MG63 (cell line): ENCODE measurements around the gene MVP. TPM values are rescaled to one million over a fixed set of nuclear protein-coding genes. Genes with fewer than 3 reads are reported as not detected.
"Not testable (repeated sequence)": the region's sequence is repeated elsewhere in the genome, so short reads cannot be mapped to it uniquely, and the experiment has no call there.

Experiments used
- DNase-seq: peaks from one replicate; pipeline ENCODE4 v3.0.0-alpha.2; 2020
- H3K27me3 ChIP-seq: fragments of 250-450 bp; sonication (Bioruptor Pico); 2 replicates; pipeline ENCODE4 v1.5.1; 2020; ENCODE audit warnings: mild to moderate bottlenecking, moderate library complexity
- H3K36me3 ChIP-seq: fragments of 250-450 bp; sonication (Bioruptor Pico); 2 replicates; pipeline ENCODE4 v1.5.1; 2020; ENCODE audit warnings: mild to moderate bottlenecking, moderate library complexity
- H3K4me3 ChIP-seq: fragments of 250-450 bp; sonication (Bioruptor Pico); 2 replicates; pipeline ENCODE4 v1.5.1; 2020; ENCODE audit warnings: mild to moderate bottlenecking, moderate library complexity
- H3K9me3 ChIP-seq: fragments of 250-450 bp; sonication (Bioruptor Pico); 2 replicates; pipeline ENCODE4 v1.5.1; 2020; ENCODE audit warnings: mild to moderate bottlenecking, moderate library complexity
- total RNA-seq: library from RNA; depleted of rRNA; stranded (reverse); fragments of >200 nt; shearing (Covaris generic); gene quantifications from 2 replicates; pipeline ENCODE4 v1.2.3, GENCODE V29; 2014; ENCODE audit warnings: low replicate concordance

MVP gene
- total RNA-seq, 1 experiment from 2014 or later: 147 TPM

GRCh38 chr16:29793153-29793552 lies 27.1 kb upstream of the MVP start:
- peaks cover 54% of the 10 kb centered on the region for H3K36me3 ChIP-seq
- not testable (repeated sequence) for H3K9me3 ChIP-seq, H3K4me3 ChIP-seq, H3K27me3 ChIP-seq, DNase-seq

- peaks cover 65% of the 10 kb centered on the region for H3K36me3 ChIP-seq
- H3K27me3 ChIP-seq: no peaks in the 10 kb centered on the region
- no peak for DNase-seq
- no peak overlapping the region for H3K4me3 ChIP-seq
- H3K9me3 ChIP-seq: no peaks in the 10 kb centered on the region
These were observed 26.0 kb upstream of the MVP start for GRCh38 chr16:29794231-29794710.

- Histone ChIP-seq H3K36me3 (peaks cover 65% of the 10 kb centered on the region), H3K4me3 (no peak overlapping the region), H3K27me3 (no peaks in the 10 kb centered on the region), H3K9me3 (no peaks in the 10 kb centered on the region)
- DNase-seq: no peak
These were observed 17.8 kb upstream of the MVP start for GRCh38 chr16:29802416-29802935.

- DNase-seq: no peak
- peak overlapping the region; percentile 70 for H3K4me3 ChIP-seq
- H3K36me3 ChIP-seq: peaks cover 65% of the 10 kb centered on the region
- no peaks in the 10 kb centered on the region for H3K9me3 ChIP-seq
- H3K27me3 ChIP-seq: no peaks in the 10 kb centered on the region
These were observed 16.2 kb upstream of the MVP start for GRCh38 chr16:29804020-29804419.

GRCh38 chr16:29804455-29805231 lies 15.6 kb upstream of the MVP start:
- Histone ChIP-seq H3K27me3 (no peaks in the 10 kb centered on the region), H3K36me3 (peaks cover 64% of the 10 kb centered on the region), H3K9me3 (no peaks in the 10 kb centered on the region), H3K4me3 (peak overlapping the region; percentile 70)
- peak; percentile 91 for DNase-seq

DNA sequence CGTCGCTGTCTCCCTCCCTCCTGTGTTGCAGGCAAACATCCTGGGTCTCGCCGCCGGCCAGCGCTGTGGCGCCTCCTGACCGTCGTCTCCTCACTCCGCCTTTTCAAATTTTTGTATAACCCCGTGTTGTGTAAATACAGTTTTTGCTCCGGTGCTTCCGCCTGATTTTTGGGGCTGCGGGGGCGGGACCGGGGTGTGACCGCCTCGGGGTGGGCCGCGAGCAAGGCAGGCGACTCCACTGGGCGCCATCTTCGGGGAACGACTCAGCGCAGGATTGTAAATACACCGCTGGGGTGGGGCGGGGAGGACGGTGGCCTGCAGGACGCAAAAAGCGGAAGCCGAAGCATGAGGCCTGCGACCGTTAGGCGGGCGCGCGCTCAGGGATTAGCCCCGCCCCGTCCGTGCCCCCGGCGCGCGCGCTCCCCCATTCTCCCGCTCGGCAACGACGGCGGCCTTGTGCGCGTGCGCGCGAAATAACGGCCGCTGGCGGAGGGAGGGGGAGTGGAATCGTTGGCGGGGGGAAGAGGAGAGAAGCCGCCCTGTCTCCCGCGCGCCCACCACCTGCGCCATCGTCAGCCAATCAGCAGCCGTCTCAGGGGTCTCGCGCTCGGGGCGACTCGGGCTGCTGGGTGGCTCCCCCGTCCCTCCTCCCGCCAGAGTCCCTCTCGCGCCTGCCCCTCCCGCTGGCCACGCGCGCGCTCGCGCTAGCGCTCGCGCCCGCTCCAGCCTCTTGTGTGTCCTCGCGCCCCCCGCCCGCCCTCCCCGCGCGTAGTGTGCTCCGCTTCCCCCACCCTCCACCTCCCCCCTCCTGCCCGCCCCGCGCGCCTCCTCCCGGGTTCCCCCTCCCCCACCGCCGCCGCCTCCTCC lies 14.8 kb upstream of the MVP start:
- peaks cover 64% of the 10 kb centered on the region for H3K36me3 ChIP-seq
- peak; percentile 99 for DNase-seq
- H3K9me3 ChIP-seq: no peaks in the 10 kb centered on the region
- H3K27me3 ChIP-seq: no peaks in the 10 kb centered on the region
- H3K4me3 ChIP-seq: peak overlapping the region; percentile 70

DNA sequence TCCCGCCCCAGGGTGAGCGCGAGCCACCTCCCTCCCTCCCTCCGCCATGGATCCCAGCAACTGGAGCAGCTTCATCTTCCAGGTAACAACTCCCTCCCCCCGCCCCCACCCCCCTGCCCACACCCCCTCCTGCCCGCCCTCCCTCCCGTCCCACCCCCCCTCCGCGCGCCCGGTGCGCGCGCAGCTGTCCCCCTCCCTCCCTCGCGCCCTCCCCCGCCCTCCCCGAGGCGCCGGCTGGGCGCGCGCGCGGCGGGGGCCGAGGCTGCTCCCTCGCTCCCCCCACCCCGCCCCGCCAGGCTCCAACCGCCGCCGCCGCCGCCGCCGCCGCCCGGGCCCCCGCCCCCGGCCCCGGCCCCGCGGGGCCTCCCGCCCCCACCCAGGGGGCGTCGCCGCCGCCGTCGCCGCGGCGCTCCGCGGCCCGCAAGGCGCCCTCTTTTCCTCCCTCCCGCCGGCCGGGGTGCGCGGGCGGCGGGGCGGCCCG lies 14.1 kb upstream of the MVP start, which contains the start of gene MAZ:
Gene MAZ, plus strand, starts transcription at position 431 of the 481 bp plus-strand sequence. CDS start 173 bp downstream, outside the sequence.
- no peaks in the 10 kb centered on the region for H3K9me3 ChIP-seq
- no peaks in the 10 kb centered on the region for H3K27me3 ChIP-seq
- peaks cover 61% of the 10 kb centered on the region for H3K36me3 ChIP-seq
- H3K4me3 ChIP-seq: peak within 1 kb of the TSS; percentile 72
- peak; percentile 97 for DNase-seq

DNA sequence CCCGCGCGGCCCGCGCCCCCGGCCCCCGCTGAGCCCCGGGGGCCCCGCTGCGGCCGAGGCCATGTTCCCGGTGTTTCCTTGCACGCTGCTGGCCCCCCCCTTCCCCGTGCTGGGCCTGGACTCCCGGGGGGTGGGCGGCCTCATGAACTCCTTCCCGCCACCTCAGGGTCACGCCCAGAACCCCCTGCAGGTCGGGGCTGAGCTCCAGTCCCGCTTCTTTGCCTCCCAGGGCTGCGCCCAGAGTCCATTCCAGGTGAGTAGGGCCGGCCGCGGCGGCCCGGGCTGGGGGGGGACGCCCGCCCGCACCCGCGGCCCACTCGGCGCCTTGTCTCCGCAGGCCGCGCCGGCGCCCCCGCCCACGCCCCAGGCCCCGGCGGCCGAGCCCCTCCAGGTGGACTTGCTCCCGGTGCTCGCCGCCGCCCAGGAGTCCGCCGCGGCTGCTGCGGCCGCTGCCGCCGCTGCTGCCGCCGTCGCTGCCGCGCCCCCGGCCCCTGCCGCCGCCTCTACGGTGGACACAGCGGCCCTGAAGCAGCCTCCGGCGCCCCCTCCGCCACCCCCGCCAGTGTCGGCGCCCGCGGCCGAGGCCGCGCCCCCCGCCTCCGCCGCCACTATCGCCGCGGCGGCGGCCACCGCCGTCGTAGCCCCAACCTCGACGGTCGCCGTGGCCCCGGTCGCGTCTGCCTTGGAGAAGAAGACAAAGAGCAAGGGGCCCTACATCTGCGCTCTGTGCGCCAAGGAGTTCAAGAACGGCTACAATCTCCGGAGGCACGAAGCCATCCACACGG lies 13.4 kb upstream of the MVP start:
- H3K36me3 ChIP-seq: peaks cover 54% of the 10 kb centered on the region
- DNase-seq: peak; percentile 96

DNA sequence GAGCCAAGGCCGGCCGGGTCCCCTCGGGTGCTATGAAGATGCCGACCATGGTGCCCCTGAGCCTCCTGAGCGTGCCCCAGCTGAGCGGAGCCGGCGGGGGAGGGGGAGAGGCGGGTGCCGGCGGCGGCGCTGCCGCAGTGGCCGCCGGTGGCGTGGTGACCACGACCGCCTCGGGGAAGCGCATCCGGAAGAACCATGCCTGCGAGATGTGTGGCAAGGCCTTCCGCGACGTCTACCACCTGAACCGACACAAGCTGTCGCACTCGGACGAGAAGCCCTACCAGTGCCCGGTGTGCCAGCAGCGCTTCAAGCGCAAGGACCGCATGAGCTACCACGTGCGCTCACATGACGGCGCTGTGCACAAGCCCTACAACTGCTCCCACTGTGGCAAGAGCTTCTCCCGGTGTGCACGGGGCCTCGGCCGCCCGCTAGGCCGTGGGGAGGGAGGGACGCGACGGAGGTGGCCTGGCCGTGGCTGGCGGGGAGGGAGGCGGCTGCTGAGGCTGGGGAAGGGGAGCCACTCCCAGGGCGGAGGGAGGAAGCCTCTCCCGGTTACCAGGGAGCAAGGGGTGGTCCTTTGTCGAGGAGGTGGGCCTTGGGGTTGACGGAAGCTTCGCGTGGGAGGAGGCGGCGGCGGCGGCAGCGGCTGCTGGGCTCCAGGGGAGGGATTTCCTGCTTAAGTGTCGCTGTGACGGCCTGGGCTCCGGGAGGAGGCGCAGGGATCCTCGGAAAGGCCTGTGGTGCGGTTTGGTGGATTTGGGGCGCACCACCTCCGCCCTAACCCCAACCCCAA lies 12.6 kb upstream of the MVP start:
- Histone ChIP-seq H3K27me3 (no peaks in the 10 kb centered on the region), H3K4me3 (peak overlapping the region; percentile 72), H3K36me3 (peaks cover 49% of the 10 kb centered on the region), H3K9me3 (no peaks in the 10 kb centered on the region)
- DNase-seq: peak; percentile 96

More for the DNA sequence above, 13.4 kb upstream of the MVP start:
- Histone ChIP-seq H3K4me3 (peak overlapping the region; percentile 72), H3K9me3 (no peaks in the 10 kb centered on the region), H3K27me3 (no peaks in the 10 kb centered on the region)

DNA sequence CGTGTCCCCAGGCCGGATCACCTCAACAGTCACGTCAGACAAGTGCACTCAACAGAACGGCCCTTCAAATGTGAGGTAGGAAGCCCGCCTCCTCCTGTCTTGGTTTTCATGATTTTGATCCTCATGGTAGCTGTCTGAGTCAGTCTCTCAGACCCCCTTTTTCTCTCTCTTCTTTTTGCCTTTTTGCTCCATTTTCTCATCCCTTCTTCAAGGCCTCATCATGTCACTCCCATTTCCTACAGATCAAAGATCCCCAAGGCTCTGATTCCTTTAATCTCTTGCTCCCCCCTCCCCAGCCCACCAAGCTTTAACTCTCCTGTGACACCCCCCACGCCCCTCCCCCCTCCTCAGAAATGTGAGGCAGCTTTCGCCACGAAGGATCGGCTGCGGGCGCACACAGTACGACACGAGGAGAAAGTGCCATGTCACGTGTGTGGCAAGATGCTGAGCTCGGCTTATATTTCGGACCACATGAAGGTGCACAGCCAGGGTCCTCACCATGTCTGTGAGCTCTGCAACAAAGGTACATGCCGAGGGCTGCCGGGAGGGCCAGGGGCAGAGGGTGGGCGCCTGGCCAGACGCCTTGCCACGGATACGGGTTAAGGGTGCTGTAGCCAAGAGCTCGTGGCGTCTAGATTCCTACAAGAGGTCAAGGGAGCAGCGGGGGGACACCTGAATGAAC lies 11.9 kb upstream of the MVP start:
- Histone ChIP-seq H3K9me3 (no peaks in the 10 kb centered on the region), H3K4me3 (peak overlapping the region; percentile 72), H3K36me3 (peaks cover 43% of the 10 kb centered on the region), H3K27me3 (no peaks in the 10 kb centered on the region)
- no peak for DNase-seq

DNA sequence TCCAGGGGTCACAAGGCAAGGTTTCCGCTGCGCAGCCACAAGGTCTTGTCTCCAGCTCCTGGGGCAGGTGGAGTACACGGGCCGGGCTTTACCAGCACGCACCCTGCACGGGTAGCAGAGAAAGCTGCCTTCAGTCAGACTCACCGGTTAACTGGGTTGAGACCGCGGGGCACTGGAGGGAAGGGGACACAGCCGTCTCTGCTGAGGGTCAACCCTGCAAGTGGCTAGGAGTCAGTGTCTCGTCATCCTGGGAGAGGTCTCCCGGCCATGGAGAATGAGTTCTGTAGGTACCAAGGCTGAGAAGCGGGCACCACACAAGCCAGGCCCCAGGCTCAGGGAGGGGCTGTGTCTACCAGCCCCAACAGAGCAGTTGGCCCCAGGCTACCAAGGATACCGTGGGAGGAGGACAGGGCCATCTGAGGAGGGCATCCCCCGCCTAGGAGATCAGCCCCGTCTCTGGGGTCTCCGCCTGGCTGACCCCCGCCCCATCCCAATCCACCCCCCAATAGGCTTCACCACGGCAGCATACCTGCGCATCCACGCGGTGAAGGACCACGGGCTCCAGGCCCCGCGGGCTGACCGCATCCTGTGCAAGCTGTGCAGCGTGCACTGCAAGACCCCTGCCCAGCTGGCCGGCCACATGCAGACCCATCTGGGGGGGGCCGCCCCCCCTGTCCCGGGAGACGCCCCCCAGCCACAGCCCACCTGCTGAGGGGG lies 11.1 kb upstream of the MVP start:
- Histone ChIP-seq H3K4me3 (peak overlapping the region; percentile 72), H3K27me3 (no peaks in the 10 kb centered on the region), H3K36me3 (peaks cover 39% of the 10 kb centered on the region), H3K9me3 (no peaks in the 10 kb centered on the region)
- DNase-seq: no peak

GRCh38 chr16:29809850-29810698 lies 10.2 kb upstream of the MVP start:
- DNase-seq: peak; percentile 36
- Histone ChIP-seq H3K36me3 (peaks cover 36% of the 10 kb centered on the region), H3K27me3 (no peaks in the 10 kb centered on the region), H3K9me3 (no peaks in the 10 kb centered on the region), H3K4me3 (no peak overlapping the region)

- peaks cover 35% of the 10 kb centered on the region for H3K36me3 ChIP-seq
- H3K4me3 ChIP-seq: no peak overlapping the region; the same call in 1 of the 2 replicates
- H3K27me3 ChIP-seq: no peaks in the 10 kb centered on the region
- no peak for DNase-seq
- no peaks in the 10 kb centered on the region for H3K9me3 ChIP-seq
These were observed 9.5 kb upstream of the MVP start for GRCh38 chr16:29810699-29811169.
